SK-N-SH treated with all-trans-retinoic acid at 6 μM for 48 hours (cell line): ENCODE results near the gene ELOVL5.

Experiments used
- ATAC-seq: fragments of 200-7000 bp; cut with Tn5 transposase; 3 replicates; pipeline ENCODE4 v1.9.1; 2020; ENCODE audit warnings: mild to moderate bottlenecking, moderate library complexity
- ARNTL ChIP-seq: fragments of 450-650 bp; formaldehyde crosslinking; IDR thresholded peaks from 2 replicates; pipeline ENCODE4 v1.5.0; 2020; ENCODE audit warnings: low read depth, mild to moderate bottlenecking, moderate library complexity, borderline replicate concordance
- CREB5 ChIP-seq: fragments of 250-450 bp; sonication (Bioruptor Pico); IDR thresholded peaks from 2 replicates; pipeline ENCODE4 v1.5.1; 2020; ENCODE audit warnings: low read depth, mild to moderate bottlenecking, moderate library complexity
- CSDC2 ChIP-seq: fragments of 250-450 bp; sonication (Bioruptor Pico); IDR thresholded peaks from 2 replicates; pipeline ENCODE4 v1.5.0; 2020; ENCODE audit warnings: mild to moderate bottlenecking, moderate library complexity
- GLIS3 ChIP-seq: fragments of 250-450 bp; sonication (Bioruptor Pico); IDR thresholded peaks from 2 replicates; pipeline ENCODE4 v1.5.0; 2020; ENCODE audit warnings: mild to moderate bottlenecking, moderate library complexity
- OSR1 ChIP-seq: fragments of 250-450 bp; sonication (Bioruptor Pico); IDR thresholded peaks from 2 replicates; pipeline ENCODE4 v1.8.0; 2022; ENCODE audit warnings: moderate library complexity, mild to moderate bottlenecking, inconsistent platforms
- PATZ1 ChIP-seq: fragments of 250-450 bp; sonication (Bioruptor Pico); IDR thresholded peaks from 2 replicates; pipeline ENCODE4 v1.8.0; 2020; ENCODE audit warnings: mild to moderate bottlenecking, moderate library complexity, borderline replicate concordance
- POU6F1 ChIP-seq: fragments of 250-450 bp; sonication (Bioruptor Pico); IDR thresholded peaks from 2 replicates; pipeline ENCODE4 v1.8.0; 2021; ENCODE audit warnings: low read depth, mild to moderate bottlenecking, moderate library complexity, borderline replicate concordance
- PPARA ChIP-seq: fragments of 250-450 bp; sonication (Bioruptor Pico); IDR thresholded peaks from 2 replicates; pipeline ENCODE4 v1.5.0; 2020; ENCODE audit warnings: mild to moderate bottlenecking, borderline replicate concordance
- RARB ChIP-seq: fragments of 250-450 bp; sonication (Bioruptor Pico); IDR thresholded peaks from 2 replicates; pipeline ENCODE4 v1.8.0; 2021; ENCODE audit warnings: mild to moderate bottlenecking, moderate library complexity
- TCF4 ChIP-seq: fragments of 250-450 bp; sonication (Bioruptor Pico); IDR thresholded peaks from 2 replicates; pipeline ENCODE4 v1.8.0; 2021; ENCODE audit warnings: mild to moderate bottlenecking, moderate library complexity, borderline replicate concordance
- TOX ChIP-seq: fragments of 250-450 bp; sonication (Bioruptor Pico); IDR thresholded peaks from 2 replicates; pipeline ENCODE4 v1.8.0; 2021; ENCODE audit warnings: mild to moderate bottlenecking, moderate library complexity, borderline replicate concordance
- TSHZ2 ChIP-seq: fragments of 250-450 bp; sonication (Bioruptor Pico); IDR thresholded peaks from 2 replicates; pipeline ENCODE4 v1.5.0; 2020; ENCODE audit warnings: mild to moderate bottlenecking, moderate library complexity
- ZC3H10 ChIP-seq: fragments of 250-450 bp; sonication (Bioruptor Pico); IDR thresholded peaks from 2 replicates; pipeline ENCODE4 v1.5.1; 2021; ENCODE audit warnings: mild to moderate bottlenecking, moderate library complexity
- ZFP3 ChIP-seq: fragments of 250-450 bp; sonication (Bioruptor Pico); IDR thresholded peaks from 2 replicates; pipeline ENCODE4 v1.5.0; 2020; ENCODE audit warnings: mild to moderate bottlenecking, moderate library complexity
- ZFP30 ChIP-seq: fragments of 450-650 bp; formaldehyde crosslinking; IDR thresholded peaks from 2 replicates; pipeline ENCODE4 v1.5.0; 2022; ENCODE audit warnings: mild to moderate bottlenecking, moderate library complexity
- ZNF565 ChIP-seq: fragments of 450-650 bp; formaldehyde crosslinking; conservative IDR thresholded peaks from 2 replicates; pipeline ENCODE4 v1.5.0; 2020; ENCODE audit warnings: low read depth, mild to moderate bottlenecking, moderate library complexity
- ZNF8 ChIP-seq: fragments of 450-650 bp; formaldehyde crosslinking; IDR thresholded peaks from 2 replicates; pipeline ENCODE4 v1.5.0; 2020; ENCODE audit warnings: mild to moderate bottlenecking, moderate library complexity

The ELOVL5 gene

GRCh38 chr6:53258076-53258773 lies 90.5 kb downstream of the ELOVL5 start:
- no peak for ATAC-seq
- TF ChIP-seq ZC3H10: no peak
- TF ChIP-seq GLIS3 (CRISPR knock-in tag): no peak
- TF ChIP-seq RARB (CRISPR knock-in tag): no peak
- no peak for TF ChIP-seq ZFP3
- TF ChIP-seq ARNTL (CRISPR knock-in tag): no peak
- TF ChIP-seq CSDC2 (CRISPR knock-in tag): no peak
- TF ChIP-seq TSHZ2 (CRISPR knock-in tag): no peak
- TF ChIP-seq TCF4 (CRISPR knock-in tag): no peak
- no peak for TF ChIP-seq ZFP30 (CRISPR knock-in tag)

GRCh38 chr6:53257533-53257932 lies 91.2 kb downstream of the ELOVL5 start:
- ATAC-seq: no peak
- no peak for TF ChIP-seq ZNF8 (CRISPR knock-in tag)
- no peak for TF ChIP-seq RARB (CRISPR knock-in tag)
- no peak for TF ChIP-seq PATZ1
- no peak for TF ChIP-seq GLIS3 (CRISPR knock-in tag)
- no peak for TF ChIP-seq OSR1 (CRISPR knock-in tag)
- no peak for TF ChIP-seq TOX (CRISPR knock-in tag)
- no peak for TF ChIP-seq ZNF565
- TF ChIP-seq ARNTL (CRISPR knock-in tag): no peak
- no peak for TF ChIP-seq TSHZ2 (CRISPR knock-in tag)
- no peak for TF ChIP-seq PPARA (CRISPR knock-in tag)
- no peak for TF ChIP-seq CREB5
- no peak for TF ChIP-seq ZFP30 (CRISPR knock-in tag)
- TF ChIP-seq POU6F1 (CRISPR knock-in tag): no peak

- no peak for TF ChIP-seq ZNF565
- no peak for ATAC-seq
Measured at GRCh38 chr6:53257001-53257400, 91.7 kb downstream of the ELOVL5 start.
